Epithelial cell of proximal tubule (primary cell): ENCODE data around the gene TSHZ1. TPM values are rescaled to one million over a fixed set of nuclear protein-coding genes. Genes with fewer than 3 reads are reported as not detected.

Source experiments
- DNase-seq: peaks from one replicate; pipeline ENCODE4 v3.0.0-alpha.2; 2011; ENCODE audit warnings: low read depth
- H3K4me3 ChIP-seq: 2 replicates; pipeline ENCODE4 v1.5.1; 2011; ENCODE audit warnings: low read depth, mild to moderate bottlenecking, low read length
- CTCF ChIP-seq: conservative IDR thresholded peaks from 2 replicates; pipeline ENCODE4 v1.5.1; 2012; ENCODE audit warnings: low read depth, mild to moderate bottlenecking, low read length
- total RNA-seq: library from RNA; depleted of rRNA; stranded (reverse); fragments of >200 nt; gene quantifications from 2 replicates; pipeline ENCODE4 v1.2.3, GENCODE V29; 2015

Gene TSHZ1
- total RNA-seq, 1 donor from 2014 or later, result 5.1 TPM

GRCh38 chr18:75235896-75236295 lies 25.3 kb downstream of the TSHZ1 start:
- TF ChIP-seq CTCF, result no peak
- no peak for DNase-seq
- H3K4me3 ChIP-seq, result no peak overlapping the region

GRCh38 chr18:75238100-75238499 lies 27.5 kb downstream of the TSHZ1 start:
- no peak for TF ChIP-seq CTCF
- no peak for DNase-seq
- H3K4me3 ChIP-seq, result no peak overlapping the region

GRCh38 chr18:75238786-75239185 lies 28.2 kb downstream of the TSHZ1 start:
- no peak for TF ChIP-seq CTCF
- DNase-seq, result no peak
- H3K4me3 ChIP-seq, result no peak overlapping the region

GRCh38 chr18:75240433-75240832 lies 29.8 kb downstream of the TSHZ1 start:
- TF ChIP-seq CTCF, result no peak
- DNase-seq, result no peak
- no peak overlapping the region for H3K4me3 ChIP-seq

GRCh38 chr18:75241705-75242104 lies 31.1 kb downstream of the TSHZ1 start:
- no peak for TF ChIP-seq CTCF
- H3K4me3 ChIP-seq, result no peak overlapping the region
- no peak for DNase-seq

- TF ChIP-seq CTCF, result peak; percentile 72
- DNase-seq, result no peak
- peak overlapping the region; percentile 42 for H3K4me3 ChIP-seq
These were observed 34.0 kb downstream of the TSHZ1 start for GRCh38 chr18:75244351-75245313.
